Measurements from ENCODE around the gene GDF15.

GDF15 gene

DNA sequence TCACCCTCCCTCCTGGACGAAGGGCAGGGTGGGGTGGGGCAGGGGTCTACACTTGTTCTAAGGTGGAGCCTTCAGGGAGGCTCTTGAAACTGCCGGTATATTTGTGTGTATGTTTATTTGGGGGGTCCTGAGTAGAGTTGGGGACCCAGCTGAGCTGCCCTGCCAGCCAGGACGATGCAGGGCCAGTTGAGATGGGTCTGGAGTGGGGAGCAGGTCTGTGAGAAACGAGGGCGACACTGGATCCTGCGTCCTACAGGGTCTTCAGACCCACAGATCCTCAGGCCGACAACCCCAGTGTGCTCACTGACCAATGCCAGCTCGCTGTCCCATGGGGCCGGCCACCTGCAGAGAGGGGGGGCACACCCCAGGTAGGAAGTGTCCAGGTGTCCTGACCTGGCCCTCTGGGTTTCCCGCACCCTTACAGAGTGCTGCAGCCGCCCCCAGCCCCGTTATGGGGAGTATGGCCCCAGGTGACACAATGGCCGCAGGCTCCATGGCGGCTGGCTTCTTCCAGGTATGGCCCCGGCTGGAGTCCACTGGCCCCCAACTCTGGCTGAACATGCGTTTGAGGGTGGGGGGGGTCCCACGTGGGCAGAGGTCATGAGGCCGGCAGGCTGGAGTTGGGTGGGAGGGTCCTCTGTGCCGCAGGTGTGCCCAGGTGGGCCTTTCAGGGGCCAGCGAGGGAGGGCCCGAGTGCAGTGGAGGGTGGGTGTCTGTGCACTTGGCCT is 44.6 kb downstream of the GDF15 start:
- no peak for DNase-seq (ENCODE audit: low read depth in 2 of 2)

GRCh38 chr19:18431351-18432197 is 45.6 kb downstream of the GDF15 start:
- no peak for DNase-seq (ENCODE audit: low read depth in 2 of 2)

- DNase-seq (ENCODE audit: low read depth in 2 of 2), result no peak
These were observed 46.5 kb downstream of the GDF15 start for GRCh38 chr19:18432275-18433014.

DNA sequence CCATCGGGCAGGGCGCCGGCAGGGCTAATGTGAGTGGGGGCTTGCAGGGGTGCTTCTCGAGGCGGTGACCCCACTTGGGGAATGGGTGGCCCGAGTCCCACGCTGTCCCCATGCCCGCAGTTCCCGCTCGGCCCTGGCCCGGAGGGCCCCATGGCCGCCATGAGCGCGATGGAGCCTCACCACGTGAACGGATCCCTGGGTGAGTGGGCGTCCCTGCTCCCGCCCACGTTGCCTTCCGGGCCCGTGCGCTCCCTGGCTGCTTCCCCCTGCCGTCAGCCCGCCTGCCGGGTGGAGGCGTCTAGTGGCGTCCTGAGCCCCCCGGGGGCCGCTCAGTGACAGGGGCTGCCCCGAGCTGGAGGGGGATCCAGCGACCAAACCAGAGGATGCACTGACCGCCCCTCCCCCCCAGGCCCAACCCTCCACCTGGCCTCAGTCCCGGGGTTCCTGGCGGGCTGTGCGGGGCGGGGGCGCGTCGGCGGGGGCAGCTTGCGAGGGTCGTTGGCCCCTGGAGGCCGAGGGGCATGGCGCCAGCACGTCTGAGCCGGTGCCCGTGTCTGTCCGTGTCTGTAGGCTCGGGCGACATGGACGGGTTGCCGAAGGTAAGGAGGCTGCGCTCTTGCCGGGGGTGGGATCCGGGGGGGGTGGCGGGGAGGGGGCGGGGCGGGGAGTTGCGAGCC is 47.2 kb downstream of the GDF15 start:
- DNase-seq (ENCODE audit: low read depth in 2 of 2), result no peak

DNA sequence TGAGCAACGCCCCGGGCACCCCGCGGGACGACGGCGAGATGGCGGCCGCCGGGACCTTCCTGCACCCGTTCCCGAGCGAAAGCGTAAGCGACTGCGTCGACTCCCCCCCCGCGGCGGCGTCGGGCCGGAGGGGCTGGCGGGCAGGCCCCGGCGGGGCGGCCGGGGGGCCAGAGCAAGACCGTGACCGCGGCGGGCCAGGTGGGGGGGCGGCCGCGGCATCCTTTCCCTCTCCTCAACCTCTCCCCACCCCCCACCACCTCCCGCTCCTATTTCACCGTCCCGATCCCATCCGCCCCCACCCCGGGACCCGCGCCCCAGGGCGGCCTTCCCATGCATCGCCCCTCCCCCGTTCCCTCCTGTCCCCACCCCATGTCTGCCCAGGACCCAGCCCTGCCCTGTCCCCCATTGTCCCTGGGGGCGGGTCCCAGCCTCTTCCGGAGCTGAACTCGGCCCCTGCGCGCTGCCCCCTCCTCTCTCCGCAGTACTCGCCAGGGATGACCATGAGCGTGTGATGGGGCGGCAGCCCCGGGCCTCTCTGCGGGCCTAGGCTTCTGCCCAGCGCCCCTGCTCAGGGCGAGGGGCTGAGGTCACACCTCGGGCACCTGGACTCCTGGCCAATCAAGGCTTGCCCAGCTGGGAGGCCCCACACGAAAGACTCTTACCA is 47.9 kb downstream of the GDF15 start:
- no peak for DNase-seq (ENCODE audit: low read depth in 2 of 2)

DNA sequence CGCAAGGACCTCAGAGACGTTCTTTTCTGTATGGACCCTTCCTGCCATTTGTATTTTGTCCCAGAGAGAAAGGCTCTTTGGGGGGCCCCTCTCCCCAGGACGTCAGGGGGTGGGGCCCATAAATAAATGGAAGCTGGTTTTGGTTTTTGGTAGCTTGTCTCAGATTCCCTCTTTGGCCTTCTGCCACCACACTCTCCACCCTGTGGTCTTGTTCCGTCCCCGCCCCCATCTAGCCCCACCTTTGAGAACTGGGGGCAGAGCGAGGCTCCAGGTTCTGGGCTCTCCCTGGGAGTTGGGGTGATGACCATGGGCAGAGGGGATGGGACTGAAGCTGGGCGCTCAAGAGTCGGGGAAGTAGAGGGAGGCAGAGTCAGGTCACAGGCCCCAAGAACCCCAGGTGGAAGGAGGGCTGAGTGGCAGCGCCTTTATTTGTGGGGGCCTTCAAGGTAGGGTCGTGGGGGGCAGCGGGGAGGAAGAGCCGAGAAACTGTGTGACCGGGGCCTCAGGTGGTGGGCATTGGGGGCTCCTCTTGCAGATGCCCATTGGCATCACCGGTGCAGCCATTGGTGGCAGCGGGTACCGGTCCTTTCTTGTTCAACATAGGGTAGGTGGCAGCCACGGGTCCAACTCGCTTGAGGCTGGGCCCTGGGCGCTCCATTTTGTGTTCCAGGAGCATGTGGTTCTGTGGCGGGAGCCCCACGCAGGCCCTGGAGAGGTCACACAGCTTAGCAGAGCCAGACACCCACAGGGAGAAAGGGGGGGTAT is 48.6 kb downstream of the GDF15 start:
- no peak for DNase-seq (ENCODE audit: low read depth in 2 of 2)

DNA sequence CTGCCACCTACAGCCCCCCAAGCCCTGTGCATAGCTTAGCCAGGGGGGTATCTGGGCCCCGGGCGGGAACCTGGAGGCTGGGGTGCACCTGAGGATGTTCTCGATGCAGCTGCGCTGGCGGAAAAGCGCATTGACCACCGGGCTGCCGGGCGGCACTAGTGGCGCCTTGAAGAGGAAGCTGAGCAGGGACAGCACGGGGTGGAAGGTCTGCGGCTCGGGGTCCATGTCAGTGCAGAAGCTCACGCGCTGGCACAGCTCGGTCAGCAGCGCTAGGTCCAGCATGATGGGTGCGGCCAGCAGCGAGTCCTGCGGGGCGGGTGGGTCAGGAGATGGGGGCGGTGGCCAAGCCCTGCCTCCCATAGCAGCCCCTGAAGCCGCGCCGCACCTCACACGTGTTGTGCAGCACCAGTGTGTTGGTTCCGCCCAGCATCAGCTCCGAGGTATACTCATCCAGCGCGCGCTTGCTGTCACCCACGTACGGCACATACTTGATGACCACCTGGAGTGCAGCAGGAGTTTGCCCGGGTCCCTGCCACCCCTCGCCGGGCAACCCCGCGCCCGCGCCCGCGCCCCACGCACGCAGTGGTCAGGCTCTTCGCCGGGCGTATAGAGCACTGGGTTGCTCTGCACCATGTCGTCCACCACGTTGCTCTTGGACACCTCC is 49.4 kb downstream of the GDF15 start:
- no peak for DNase-seq (ENCODE audit: low read depth in 2 of 2)

GRCh38 chr19:18435842-18436670 is 50.1 kb downstream of the GDF15 start:
- no peak for DNase-seq (ENCODE audit: low read depth in 2 of 2)

- DNase-seq (ENCODE audit: low read depth in 2 of 2), result peak; percentile 37 to 65
These were observed 50.9 kb downstream of the GDF15 start for GRCh38 chr19:18436671-18437490.

GRCh38 chr19:18437491-18438330 is 51.8 kb downstream of the GDF15 start, which contains the start of gene ISYNA1:
TSS of gene ISYNA1 (minus strand) at chr19:18438133. CDS start at chr19:18437979, 154 bp downstream.
- DNase-seq (ENCODE audit: low read depth in 2 of 2), result no peak

GRCh38 chr19:18438331-18439024 is 52.5 kb downstream of the GDF15 start:
- DNase-seq (ENCODE audit: low read depth in 2 of 2), result no peak

Data from fibroblast of skin of left quadriceps (primary cell).